Inflammatory macrophage (primary cell): ENCODE data around the gene VMP1.
"Not testable (repeated sequence)": the region's sequence is repeated elsewhere in the genome, so short reads cannot be mapped to it uniquely, and the experiment has no call there.

Source experiments
- DNase-seq, 2 donors: peaks; one replicate each; pipeline ENCODE4 v3.0.0-alpha.2; 2020 to 2022

The VMP1 gene

GRCh38 chr17:59783221-59784047 is 76.0 kb downstream of the VMP1 start:
- DNase-seq = no peak

DNA sequence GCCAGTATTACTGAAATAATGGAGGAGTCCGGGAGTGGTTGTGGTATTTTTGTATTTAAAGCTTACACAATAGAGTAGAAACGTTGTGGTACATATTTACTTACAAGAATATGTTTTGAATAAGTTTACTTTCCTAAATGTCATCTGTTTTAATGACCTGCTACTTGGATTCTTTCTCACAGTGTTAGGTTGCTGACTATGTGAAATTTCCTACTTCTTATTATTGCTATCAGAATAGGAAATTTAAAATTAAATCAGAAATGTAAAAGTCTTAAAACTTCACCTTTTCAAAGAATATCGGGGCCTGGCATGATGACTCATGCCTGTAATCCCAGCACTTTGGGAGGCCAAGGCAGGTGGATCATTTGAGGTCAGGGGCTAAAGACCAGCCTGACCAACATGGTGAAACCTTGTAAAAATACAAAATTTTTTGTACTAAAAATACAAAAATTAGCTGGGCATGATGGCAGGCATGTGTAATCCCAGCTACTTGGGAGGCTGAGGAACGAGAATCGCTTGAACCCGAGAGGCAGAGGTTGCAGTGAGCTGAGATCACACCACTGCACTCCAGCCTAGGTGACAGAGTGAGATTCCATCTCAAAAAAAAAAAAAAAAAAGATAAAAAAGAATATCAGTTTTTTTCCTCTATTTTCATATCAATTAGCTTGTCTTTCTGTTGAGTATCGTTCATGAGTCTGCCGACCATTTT is 77.8 kb downstream of the VMP1 start:
- peak in 1 of 2 donors; percentile 30 for DNase-seq

- no peak for DNase-seq
Observed at GRCh38 chr17:59786213-59786535, 78.7 kb downstream of the VMP1 start.

DNA sequence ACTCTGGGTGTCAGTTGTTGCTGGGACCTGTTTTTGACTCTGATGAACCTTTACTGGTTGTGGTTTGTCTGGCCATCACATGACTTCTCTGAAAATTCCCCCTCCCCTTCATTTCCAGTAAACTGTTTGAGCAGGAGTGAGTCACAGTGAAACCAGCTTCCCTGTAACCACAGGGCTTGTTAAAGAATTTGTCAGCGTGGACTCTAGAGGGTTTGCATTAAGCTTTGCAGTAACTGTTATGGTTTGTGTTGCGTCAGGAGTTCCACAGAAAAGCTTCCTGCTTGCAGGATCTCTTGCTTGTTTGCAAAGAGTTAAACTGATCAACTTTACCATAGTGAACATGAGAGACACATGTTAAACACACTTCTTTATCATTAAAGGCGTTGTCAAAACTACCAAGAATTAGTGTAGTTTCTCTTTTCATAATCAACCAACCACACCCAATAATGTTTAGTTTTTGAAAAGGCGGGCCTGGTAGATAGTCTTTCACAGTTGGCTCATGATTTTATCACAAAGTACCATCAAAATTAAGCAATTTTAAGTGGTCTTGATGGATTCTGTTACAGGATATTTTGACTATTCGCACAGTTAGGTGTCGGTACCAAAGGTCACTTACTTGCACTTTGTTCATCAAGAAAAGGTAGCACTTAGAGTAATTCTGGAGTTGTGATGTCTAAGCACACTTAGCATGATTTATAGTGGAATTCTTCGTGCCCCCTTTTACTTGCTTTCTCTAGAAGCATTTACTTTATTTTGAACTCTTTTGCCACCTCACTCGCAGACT is 79.3 kb downstream of the VMP1 start:
- peak; percentile 98 to 100 for DNase-seq

- not testable (repeated sequence) for DNase-seq
Observed at GRCh38 chr17:59789849-59790248, 82.4 kb downstream of the VMP1 start.

- not testable (repeated sequence) for DNase-seq
Observed at GRCh38 chr17:59790418-59790817, 83.0 kb downstream of the VMP1 start.

DNA sequence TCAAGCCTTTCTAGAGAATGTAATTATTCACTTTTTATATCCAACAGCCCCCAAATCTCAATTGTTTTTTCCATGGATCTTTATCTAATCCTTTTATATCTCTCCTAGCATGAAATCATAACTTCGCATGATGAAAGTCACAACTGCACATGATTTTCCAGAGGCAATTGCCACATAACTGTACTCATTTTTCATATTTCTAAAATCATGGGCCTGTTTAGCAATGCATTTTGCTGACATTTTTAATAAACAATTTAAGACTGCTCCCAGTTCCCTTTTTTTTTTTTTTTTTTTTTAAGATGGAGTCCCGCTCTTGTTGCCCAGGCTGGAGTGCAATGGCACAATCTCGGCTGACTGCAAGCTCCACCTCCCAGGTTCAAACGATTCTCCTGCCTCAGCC is 83.5 kb downstream of the VMP1 start:
- peak; percentile 83 to 98 for DNase-seq

GRCh38 chr17:59791603-59792457 is 84.4 kb downstream of the VMP1 start:
- DNase-seq = peak in 1 of 2 donors; percentile 32

- not testable (repeated sequence) for DNase-seq
Observed at GRCh38 chr17:59792458-59792823, 85.0 kb downstream of the VMP1 start.

GRCh38 chr17:59793205-59793604 is 85.8 kb downstream of the VMP1 start:
- DNase-seq = peak in 1 of 2 donors; percentile 80

DNA sequence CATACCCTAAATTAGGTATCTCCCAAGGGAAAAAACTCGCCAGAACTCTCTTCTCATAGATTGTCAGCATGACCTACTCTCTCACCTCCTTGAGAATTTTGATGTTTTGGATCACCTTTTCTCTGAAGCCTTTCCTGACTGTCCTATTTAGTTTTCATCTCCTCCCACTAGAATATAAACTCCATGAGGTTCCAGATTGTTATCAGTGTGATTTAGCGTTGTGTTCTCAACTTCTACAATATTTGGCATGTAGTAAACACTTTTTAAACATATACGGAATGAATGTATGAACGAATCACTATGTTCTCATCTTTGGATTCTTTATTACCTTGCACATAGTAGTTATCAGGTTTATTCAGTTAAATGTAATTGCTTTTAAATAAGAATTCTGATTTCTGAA is 88.7 kb downstream of the VMP1 start:
- DNase-seq = no peak

- DNase-seq = no peak
Observed at GRCh38 chr17:59796785-59797205, 89.3 kb downstream of the VMP1 start.

- DNase-seq = no peak
Observed at GRCh38 chr17:59798111-59798510, 90.7 kb downstream of the VMP1 start.

- DNase-seq = no peak
Observed at GRCh38 chr17:59800530-59800942, 93.1 kb downstream of the VMP1 start.

- no peak for DNase-seq
Observed at GRCh38 chr17:59802160-59802559, 94.7 kb downstream of the VMP1 start.

DNA sequence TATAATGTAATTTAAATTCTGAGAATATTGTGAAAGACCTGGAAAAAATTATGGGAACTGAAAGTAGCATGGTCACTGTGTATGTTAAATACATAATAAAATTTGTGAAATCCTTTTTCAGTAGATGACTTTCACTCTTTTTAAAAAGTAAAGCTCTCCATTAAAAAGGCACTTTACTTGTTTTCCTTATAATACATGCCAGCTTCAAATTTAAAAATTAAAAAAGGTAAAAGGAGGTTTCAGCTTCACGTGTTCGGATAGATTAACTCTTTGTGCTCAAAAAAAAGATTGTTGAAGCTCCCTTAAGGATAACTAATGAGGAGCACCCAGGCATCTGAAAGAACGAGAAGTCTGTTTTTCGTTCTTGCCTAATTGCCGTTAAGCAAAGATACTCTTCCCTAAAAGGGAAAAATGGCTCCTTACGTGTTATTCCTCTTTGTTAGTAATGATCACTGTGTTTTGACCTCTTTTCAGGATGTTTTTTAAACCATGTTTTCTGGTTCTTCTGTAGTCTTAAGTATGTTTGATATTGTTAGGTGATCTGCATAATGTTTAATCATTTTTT is 97.5 kb downstream of the VMP1 start:
- DNase-seq = peak; percentile 87 to 95

DNA sequence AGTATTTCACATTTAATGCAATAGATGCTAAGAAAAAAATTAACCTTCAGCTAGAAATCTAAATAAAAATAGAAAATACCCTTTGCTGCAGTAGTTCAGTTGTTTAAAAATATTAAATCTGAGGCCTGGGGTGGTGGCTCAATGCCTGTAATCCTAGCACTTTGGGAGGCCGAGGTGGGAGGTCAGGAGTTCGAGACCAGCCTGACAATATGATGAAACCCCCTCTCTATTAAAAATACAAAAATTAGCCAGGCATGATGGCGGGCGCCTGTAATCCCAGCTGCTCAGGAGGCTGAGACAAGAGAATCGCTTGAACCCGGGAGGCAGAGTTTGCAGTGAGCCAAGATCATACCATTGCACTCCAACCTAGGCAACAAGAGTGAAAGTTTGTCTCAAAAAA is 98.9 kb downstream of the VMP1 start:
- not testable (repeated sequence) for DNase-seq

- no peak for DNase-seq
Observed at GRCh38 chr17:59807892-59808509, 100.5 kb downstream of the VMP1 start.

DNA sequence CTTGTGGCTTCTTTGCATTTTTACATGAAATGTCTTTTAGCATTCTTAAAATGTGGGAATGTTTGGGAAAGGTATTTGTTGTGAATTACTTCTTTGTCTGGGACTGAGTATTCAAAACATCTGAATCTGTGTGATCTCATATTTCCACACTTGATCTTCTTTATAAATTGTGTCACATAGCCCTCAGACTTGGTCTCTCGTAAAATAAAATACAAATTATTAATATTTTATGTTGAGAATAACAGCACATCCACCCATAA is 103.4 kb downstream of the VMP1 start:
- DNase-seq = no peak

DNA sequence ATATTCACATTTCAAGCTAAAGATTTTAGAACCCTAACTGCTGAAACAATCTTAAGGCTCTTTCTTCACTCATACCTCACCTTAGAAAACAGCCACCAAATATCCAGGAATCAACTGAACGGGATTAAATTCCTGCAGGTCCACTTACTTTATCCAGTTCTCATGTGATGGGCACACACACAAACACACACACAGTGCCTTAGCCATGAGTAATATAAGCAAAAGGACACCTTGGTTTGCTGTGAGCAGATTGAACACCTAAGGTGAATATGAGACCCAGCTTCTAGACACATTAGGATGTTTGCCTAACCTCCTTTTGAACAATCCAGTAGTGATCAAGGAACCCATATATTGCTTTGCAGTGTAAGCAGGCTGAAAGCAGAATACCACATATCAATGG is 103.8 kb downstream of the VMP1 start:
- DNase-seq = no peak

GRCh38 chr17:59812139-59812538 is 104.7 kb downstream of the VMP1 start:
- DNase-seq = peak; percentile 78 to 79

- no peak for DNase-seq
Observed at GRCh38 chr17:59814276-59814675, 106.8 kb downstream of the VMP1 start.
